ENCODE measurements around the gene GEMIN8.

Gene GEMIN8

DNA sequence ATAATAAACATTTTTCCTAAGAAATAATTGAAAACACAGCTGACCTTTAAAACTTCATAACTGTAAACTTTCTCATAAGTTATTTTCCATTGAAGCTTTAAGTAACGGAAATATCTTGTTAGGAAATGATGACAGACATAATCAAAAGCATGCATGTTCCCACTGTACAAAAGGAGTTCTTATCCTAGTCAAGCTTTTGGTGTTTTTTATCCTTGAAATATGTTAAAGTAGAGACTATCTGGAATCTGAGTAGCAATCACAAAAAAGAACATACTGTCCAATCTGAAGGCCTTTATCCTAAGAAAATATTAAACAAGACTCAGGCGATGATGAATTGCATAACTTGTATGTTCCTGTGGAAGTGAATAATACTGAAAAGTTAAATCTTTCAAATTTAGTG, 14.4 kb downstream of the GEMIN8 start:
- DNase-seq, result no peak

GRCh38 chrX:14014526-14014925, 15.2 kb downstream of the GEMIN8 start:
- DNase-seq, result no peak

DNA sequence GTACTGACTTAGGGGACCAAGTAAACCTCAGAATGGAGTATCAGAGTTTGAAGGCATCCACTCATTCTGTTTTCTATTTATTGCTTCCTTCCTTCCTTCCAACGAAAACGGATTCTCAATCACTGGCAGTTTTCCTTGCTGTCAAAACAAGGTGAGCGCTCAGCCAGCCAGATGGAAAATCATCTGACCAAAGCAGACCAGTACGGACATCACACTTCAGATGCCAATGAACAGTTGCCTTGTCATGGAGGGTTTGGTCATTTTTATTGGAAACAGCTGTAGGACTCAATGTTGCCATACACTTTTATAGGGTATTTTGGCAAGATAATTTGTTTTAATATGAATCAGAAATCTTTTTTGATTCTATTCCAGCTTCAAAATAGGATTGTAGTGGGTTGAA, 16.6 kb downstream of the GEMIN8 start:
- no peak for DNase-seq

DNA sequence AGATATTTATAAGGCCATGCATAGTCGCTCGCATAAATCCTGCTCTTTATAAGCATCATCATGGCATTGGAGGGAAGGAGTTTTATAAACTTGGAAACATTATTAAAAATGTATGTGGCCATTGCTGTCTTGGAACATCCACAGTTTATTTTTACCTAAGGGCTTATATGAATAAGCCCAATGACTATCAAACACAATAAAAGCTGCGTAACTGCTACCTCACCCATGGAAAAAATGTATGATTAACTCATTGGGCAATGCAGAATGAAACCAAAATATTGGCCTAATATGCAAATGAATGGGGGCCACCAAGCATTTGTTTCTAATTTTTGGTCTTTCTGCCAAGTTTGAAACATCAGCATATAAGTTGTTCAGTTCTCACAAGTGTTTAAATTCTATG, 19.1 kb downstream of the GEMIN8 start:
- DNase-seq, result no peak

GRCh38 chrX:14006540-14006939, 23.2 kb downstream of the GEMIN8 start:
- no peak for DNase-seq

DNA sequence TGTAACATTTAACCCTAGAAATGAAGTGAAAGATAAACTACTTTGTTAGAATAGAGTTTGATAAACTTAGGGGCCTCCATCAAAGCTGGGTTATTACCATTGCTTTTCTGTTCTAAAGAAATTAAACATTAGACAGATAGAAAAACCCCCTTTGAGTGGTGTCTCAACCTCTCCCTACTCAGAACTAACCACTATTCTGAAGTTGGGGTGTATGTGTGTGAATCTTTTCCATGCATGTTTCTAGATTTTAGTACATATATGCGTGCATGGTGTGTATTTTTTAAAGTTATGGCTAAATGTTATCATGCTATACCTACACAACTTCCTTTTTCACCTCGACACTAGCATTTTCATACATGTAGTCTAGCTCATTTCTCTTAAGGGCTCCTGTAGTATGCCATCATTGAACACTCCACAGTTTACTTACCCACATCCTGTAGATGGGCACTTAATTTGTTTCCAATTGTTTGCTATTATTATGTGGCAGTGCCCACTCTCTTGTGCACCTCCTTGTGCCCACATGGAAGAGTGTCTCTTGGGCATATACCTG, 25.7 kb downstream of the GEMIN8 start:
- no peak for DNase-seq

- no peak for DNase-seq
These were observed 26.7 kb downstream of the GEMIN8 start for GRCh38 chrX:14003028-14003427.

DNA sequence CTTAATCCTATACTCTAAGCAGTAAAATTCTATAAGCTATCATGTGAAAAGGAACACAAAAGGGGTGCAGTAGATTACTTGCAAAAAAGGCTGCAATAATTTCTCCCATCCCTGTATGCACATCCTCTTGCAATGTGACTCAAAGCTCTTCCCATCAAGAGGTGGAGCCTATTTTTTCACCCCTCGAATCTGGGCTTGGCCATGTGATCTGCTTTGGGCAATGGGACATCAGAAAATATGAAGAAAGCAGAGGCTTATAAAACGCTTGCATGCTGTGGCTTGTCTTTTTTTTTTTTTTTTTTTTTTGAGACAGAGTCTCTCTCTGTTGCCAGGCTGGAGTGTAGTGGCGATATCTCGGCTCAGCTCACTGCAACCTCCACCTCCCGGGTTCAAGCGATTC, 33.0 kb downstream of the GEMIN8 start:
- no peak for DNase-seq

DNA sequence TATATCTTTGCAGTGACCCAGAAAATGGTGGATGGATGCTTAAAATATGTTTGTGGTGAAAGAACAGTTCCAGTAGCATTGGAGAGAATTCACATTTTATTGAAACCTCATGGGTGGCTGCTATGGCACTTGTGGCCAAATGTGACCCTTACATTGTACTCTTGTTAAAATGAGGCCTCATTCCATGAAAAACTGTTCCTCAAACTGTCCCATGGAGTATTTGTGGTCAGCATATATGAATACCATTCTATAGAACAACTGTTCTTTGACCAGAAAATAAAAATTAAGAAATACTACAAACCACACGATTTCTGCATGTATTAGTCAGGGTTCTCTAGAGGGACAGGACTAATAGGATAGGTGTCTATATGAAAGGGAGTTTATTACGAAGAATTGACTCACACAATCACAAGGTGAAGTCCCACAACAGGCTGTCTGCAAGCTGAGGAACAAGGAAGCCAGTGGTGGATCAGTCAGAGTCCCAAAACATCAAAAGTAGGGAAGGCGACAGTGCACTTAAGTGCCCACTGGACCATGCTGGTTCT, 35.1 kb downstream of the GEMIN8 start:
- DNase-seq, result no peak

DNA sequence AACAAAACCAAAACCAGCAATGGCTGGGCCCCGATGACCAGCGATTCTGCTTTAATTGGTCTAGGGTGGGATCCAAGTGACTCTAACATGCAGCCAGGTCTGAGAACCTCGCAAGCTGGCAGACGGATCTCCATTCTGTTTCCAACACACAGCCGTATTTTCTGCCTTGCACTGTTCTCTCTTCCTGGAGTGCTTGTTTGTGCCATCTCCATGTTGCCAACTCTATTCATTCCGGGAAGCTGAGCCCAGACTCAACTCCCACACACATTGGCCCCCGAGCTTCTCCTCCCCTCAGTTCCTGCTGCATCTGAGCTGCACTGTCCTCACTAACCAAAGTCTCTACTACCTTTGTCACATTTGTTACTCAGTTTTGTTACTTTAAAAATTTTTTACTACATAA, 35.6 kb downstream of the GEMIN8 start:
- no peak for DNase-seq

- no peak for DNase-seq
These were observed 39.4 kb downstream of the GEMIN8 start for GRCh38 chrX:13990126-13990800.

DNA sequence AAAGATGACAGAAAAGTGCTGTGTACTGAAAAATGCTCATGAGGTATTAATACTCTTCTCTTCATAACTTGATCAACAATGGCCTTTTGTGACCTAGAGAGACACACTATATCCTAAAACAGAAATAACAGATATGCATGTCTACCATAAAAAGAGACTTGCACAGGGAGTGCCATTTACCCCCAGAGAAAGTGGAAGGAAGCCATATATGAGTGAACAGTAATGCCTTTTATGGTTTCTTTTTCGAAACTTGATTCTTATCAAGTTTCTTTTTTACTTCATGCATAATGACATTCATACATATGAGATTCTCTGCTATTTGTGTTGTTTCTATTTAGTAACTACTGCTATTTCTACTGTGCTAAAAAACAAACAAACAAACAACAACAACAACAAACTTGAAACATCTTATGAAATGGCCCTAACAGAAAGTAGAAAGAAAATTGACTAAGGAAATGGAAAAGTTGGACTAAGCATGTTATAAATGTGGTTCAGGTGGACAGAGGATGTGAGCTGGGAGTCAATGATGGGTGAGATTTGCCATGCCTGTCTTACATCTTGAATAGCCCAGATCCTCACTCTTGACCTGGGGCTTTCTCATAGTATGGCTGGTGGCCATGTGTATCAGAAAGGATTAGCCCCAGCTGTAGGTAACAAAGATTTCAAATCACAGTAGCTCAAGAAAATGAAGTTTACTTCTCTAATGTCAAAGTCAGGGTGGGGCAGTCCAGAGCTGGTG, 43.8 kb downstream of the GEMIN8 start:
- DNase-seq, result no peak

DNA sequence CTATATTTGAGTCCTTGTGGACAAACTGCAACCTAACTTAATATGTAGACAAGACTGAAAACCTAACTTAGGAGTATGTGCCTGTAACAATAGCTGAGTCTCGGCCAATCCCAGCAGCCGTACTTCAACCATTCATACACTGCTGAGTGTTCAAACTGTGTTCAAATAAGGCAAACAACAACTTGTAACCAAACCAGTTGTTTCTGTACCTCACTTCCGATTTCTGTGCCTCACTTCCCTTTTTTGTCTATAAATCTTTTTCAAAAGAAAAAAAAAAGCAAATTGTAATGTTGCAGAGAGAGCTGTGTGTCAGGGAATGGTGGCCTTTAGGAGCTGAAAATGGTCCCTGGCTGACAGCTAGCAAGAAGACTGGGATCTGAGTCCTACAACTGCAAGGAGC, 46.0 kb downstream of the GEMIN8 start:
- no peak for DNase-seq

- no peak for DNase-seq
These were observed 61.5 kb downstream of the GEMIN8 start for GRCh38 chrX:13968198-13968597.

DNA sequence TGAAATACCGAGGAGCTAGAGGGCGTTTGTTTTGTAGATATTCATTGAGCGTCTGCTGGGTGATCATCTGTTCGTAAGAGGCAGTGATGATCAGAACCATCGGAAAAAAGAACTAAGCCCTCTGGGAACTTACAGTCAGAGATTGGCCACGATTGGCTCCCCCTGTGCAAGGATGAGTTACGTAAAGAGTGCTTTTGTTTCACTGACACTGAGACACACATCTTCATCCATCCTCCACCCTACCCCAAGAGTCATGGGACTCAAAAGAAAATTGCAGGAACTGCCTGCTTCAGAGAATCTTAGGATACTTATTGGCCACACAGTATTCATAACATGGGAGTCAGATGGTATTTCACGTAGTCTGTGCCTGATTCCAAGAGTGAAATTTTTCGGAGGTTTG, 62.1 kb downstream of the GEMIN8 start:
- DNase-seq, result no peak

DNA sequence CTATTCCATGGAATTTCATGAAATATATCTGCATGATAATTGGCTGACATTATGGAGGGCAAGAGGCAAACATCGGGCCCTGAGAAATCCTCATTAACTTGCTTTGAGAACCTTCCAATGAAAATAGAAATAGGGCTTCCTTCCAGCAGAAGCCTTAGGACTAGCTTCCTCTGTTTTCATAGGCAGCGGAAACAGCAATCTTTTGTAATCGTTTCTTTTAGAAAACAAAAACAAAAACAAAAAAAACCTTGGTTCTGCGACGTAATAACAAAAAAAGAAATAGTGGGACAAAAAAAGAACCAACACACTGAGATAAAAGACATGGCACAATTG, 62.9 kb downstream of the GEMIN8 start:
- DNase-seq, result no peak

DNA sequence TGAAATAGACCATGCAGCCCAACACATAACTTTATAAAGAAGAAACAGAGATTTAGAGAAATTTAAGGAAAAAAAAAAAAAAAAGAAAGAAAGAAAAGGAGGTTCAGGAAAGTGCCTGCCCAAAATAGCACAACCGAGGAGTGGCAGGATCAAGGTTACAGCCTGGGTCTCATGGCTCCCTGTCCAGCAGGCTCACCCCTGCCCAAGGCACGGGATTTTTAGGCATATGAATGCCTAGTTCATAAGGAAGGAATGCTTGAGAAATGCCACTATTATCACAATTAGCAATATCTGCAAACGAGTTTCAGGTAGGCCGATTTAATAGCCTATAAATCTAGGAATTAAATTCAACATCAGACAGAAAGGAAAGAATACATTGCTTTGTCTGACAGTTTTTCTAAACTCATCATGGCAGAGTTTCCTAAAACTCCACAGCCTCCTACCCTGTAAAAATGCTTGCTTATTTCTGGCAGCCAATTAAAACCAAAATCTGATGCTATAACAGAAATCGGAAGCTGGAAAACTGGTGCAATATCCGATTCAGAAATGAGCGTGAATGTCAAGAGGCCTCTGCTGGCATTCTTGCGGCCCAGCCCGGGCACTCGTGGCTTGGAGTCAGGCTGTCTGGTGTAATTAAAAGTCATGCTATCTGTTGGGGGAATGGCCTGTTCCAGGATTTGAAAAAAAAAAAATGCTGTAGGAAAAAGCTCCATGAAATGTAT, 63.5 kb downstream of the GEMIN8 start:
- DNase-seq, result no peak

DNA sequence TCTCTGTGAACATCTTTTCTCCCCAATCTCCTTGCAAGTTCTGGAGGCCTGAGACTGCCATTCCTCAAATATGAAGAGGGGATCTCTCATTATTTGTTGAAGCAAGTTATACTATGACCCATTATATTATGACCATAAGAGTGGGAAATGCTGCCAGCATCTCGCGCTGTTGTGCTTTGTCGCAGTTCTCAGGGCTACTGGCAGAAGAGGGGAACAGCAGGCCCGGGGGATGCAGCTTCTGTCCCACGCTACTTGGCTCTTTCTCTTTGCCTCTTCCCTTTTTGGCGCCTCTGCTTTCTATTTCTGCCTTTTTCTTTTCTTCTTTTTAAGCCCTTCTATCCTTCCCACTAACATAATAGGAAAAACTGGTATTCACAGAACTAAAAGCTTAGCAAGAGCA, 64.2 kb downstream of the GEMIN8 start:
- no peak for DNase-seq

DNA sequence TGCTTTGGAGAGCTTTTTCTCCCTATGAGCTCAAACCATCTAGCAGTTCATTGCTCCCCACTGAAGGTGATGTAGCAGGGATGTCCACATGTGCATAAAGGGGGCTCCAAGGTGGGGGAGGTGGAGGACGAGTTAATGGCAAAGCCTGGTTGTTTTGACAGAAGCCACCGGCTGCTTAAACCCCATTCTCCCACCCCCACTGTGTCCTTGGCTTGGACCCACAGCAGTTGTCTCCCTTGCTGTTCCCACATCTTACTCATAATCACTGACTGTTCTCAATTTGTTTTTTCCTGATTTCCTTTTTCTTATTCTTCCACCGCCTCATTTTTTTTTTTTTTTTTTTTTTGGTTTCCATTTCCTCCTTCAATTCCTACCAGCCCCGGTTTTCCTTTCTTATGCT, 72.7 kb downstream of the GEMIN8 start:
- DNase-seq, result no peak
